LNCaP clone FGC (cell line): ENCODE results near the gene FAM47C.
"Not testable (repeated sequence)": the region's sequence is repeated elsewhere in the genome, so short reads cannot be mapped to it uniquely, and the experiment has no call there.

ENCODE experiments used
- DNase-seq: peaks from one replicate; pipeline ENCODE4 v3.0.0-alpha.2; 2011; ENCODE audit warnings: low read depth
- H3K4me3 ChIP-seq: 2 replicates; pipeline ENCODE4 v1.5.1; 2011; ENCODE audit warnings: mild to moderate bottlenecking, low read depth, low read length, control low read depth
- TF ChIP-seq, protein P1 (sequence below): IDR thresholded peaks from 2 replicates; pipeline ENCODE4 v1.5.1; 2012; ENCODE audit warnings: mild to moderate bottlenecking; ENCODE audit not compliant: control insufficient read depth, insufficient read depth; ENCODE audit errors: extremely low read depth

FAM47C gene

GRCh38 chrX:36983831-36984230 is 24.3 kb upstream of the FAM47C start:
- no peak overlapping the region for H3K4me3 ChIP-seq
- TF ChIP-seq, protein P1, sequence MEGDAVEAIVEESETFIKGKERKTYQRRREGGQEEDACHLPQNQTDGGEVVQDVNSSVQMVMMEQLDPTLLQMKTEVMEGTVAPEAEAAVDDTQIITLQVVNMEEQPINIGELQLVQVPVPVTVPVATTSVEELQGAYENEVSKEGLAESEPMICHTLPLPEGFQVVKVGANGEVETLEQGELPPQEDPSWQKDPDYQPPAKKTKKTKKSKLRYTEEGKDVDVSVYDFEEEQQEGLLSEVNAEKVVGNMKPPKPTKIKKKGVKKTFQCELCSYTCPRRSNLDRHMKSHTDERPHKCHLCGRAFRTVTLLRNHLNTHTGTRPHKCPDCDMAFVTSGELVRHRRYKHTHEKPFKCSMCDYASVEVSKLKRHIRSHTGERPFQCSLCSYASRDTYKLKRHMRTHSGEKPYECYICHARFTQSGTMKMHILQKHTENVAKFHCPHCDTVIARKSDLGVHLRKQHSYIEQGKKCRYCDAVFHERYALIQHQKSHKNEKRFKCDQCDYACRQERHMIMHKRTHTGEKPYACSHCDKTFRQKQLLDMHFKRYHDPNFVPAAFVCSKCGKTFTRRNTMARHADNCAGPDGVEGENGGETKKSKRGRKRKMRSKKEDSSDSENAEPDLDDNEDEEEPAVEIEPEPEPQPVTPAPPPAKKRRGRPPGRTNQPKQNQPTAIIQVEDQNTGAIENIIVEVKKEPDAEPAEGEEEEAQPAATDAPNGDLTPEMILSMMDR: no peak
- no peak for DNase-seq

DNA sequence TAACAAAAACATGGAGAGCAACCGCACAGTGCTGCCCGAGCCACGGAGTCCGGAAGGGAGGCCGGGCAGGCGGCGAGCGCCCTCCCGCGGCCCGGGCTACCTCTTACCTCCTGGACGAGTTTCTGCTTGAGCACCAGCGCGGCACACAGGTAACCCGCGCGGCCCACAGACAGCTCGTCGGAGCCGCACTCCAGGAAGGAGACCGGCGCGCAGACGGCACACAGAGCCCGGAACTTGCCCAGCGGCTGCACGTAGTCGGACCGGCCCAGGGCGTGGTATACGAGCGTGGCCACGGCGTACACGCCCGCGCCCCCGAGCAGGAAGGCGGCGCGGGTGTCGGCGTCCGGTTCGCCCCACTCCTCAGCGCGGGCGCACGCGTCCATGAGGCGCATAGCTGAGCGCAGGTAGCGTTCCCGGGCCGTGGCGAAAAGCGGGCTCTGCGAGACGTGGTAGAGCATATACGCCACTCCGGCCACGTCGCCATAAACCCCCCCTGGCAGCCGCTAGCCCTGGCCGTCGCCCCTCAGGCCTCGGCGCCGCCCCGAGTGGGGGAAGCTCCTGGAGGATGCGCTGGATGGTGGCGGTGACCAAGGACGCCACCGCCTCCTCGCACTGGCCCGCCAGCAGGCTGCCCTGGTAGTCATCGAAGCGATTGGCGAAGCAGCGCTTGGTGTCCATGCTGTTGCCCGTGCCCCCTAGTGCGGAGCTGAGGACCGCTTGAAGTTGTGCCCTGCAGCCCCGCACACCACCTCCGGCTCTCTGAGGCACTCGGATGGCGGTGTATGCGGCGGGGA is 22.6 kb upstream of the FAM47C start:
- not testable (repeated sequence) for H3K4me3 ChIP-seq, DNase-seq

DNA sequence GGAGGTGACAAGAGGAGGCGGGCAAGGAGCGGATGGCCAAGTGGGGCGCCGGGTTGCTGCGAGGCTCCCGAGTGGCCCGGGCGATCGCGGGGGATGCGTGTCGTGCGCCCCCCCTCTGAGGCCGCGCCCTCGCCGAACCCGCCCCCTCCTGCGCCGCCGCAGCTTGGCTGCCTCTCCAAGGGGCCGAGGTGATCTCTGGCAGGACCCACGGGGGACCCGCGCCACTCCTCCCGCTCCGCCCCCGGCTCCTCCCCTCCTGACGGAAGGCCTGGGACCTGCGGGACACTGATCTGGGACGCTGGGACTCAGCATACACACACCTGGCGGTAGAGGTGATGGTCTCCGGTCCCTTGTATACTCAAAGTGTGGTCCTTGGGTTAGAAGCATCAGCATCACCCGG is 21.9 kb upstream of the FAM47C start:
- no peak for DNase-seq
- no peak overlapping the region for H3K4me3 ChIP-seq
- TF ChIP-seq, protein P1: no peak

GRCh38 chrX:36987212-36987611 is 21.0 kb upstream of the FAM47C start:
- not testable (repeated sequence) for DNase-seq, H3K4me3 ChIP-seq

DNA sequence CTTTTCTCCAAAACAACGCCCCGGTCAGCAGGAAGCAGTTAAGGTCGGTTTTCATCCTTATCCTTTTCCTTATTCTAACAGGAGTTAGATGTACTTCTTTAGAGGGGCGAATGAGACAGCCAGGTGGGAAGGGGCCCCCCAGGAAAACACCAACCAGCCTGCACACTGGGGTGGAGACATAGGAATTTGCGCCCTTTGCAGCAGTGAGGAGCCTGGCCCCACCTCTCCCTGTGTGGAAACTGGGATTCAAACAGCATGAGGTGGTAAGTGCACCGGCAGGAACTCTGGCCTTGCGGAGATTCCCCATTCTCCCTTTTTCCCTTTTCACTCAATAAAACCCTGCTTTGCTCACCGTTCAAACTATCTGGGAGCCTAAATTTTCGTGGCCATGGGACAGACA is 8.0 kb upstream of the FAM47C start:
- no peak overlapping the region for H3K4me3 ChIP-seq
- TF ChIP-seq, protein P1: no peak
- no peak for DNase-seq

- no peak for DNase-seq
- H3K4me3 ChIP-seq: no peak overlapping the region
- TF ChIP-seq, protein P1: no peak
Observed at GRCh38 chrX:37010496-37010895, 2.3 kb downstream of the FAM47C start.

DNA sequence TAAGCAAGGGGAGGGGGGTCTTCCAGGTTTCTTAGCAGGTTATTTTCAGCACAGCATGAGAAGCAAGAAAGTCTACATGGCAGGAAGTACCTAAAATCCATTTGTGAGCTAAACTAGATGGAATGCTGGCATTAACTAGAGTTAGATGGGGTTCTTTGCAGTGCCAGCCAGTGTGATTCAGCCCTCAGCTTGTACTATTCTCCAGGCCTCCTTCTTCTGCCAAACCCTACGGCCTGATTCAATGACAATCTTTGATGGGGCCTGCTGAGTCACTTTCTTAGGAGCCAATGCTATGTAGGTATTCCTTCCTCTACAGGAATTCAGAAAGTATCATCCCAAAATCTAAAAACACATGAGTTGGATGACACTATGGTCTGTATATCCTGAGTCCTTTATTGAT is 26.1 kb downstream of the FAM47C start:
- not testable (repeated sequence) for DNase-seq, H3K4me3 ChIP-seq

- H3K4me3 ChIP-seq: not testable (repeated sequence)
- peak; percentile 17 for DNase-seq
Observed at GRCh38 chrX:37036674-37037220, 28.6 kb downstream of the FAM47C start.

DNA sequence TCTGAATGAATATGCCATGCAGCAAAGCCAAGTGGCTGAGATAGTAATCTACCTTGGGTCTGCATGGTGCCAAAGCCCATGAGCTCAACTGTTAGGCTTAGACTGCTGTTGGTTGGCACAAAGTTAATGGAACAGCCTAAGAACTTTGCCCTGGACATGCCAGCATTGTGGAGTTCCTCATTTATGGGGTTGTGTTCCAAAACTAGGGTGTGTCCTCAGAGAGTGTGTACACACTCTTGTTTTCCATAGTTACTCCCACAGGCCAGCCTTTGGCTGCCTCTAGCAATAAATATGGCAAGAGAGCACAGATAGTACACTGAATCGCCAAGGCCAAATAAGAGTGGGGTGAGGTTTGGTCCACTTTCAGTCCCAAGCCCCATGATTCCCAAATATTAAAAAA is 30.6 kb downstream of the FAM47C start:
- H3K4me3 ChIP-seq, DNase-seq: not testable (repeated sequence)

GRCh38 chrX:37042956-37043885 is 35.1 kb downstream of the FAM47C start:
- not testable (repeated sequence) for DNase-seq, H3K4me3 ChIP-seq
